ENCODE results near the gene LRRC75A.
"Not testable (repeated sequence)": the region's sequence is repeated elsewhere in the genome, so short reads cannot be mapped to it uniquely, and the experiment has no call there.

LRRC75A gene

GRCh38 chr17:16398270-16399267 is 93.4 kb downstream of the LRRC75A start:
- TF ChIP-seq CTCF (conservative IDR thresholded peaks at IDR 0.05; ENCODE audit: low read length): no peak
- DNase-seq (ENCODE audit: low read depth): no peak
- no peak overlapping the region for H3K4me3 ChIP-seq (ENCODE audit: low read length)

- DNase-seq (ENCODE audit: low read depth); H3K4me3 ChIP-seq (ENCODE audit: low read length): not testable (repeated sequence)
Observed at GRCh38 chr17:16396693-16397092, 95.3 kb downstream of the LRRC75A start.

GRCh38 chr17:16395887-16396286 is 96.1 kb downstream of the LRRC75A start:
- not testable (repeated sequence) for DNase-seq (ENCODE audit: low read depth); H3K4me3 ChIP-seq (ENCODE audit: low read length)

GRCh38 chr17:16392491-16392890 is 99.5 kb downstream of the LRRC75A start:
- H3K4me3 ChIP-seq (ENCODE audit: low read length); DNase-seq (ENCODE audit: low read depth): not testable (repeated sequence)

All from AG10803 (cell line).